ENCODE measurements around the gene TNC.

Gene TNC

DNA sequence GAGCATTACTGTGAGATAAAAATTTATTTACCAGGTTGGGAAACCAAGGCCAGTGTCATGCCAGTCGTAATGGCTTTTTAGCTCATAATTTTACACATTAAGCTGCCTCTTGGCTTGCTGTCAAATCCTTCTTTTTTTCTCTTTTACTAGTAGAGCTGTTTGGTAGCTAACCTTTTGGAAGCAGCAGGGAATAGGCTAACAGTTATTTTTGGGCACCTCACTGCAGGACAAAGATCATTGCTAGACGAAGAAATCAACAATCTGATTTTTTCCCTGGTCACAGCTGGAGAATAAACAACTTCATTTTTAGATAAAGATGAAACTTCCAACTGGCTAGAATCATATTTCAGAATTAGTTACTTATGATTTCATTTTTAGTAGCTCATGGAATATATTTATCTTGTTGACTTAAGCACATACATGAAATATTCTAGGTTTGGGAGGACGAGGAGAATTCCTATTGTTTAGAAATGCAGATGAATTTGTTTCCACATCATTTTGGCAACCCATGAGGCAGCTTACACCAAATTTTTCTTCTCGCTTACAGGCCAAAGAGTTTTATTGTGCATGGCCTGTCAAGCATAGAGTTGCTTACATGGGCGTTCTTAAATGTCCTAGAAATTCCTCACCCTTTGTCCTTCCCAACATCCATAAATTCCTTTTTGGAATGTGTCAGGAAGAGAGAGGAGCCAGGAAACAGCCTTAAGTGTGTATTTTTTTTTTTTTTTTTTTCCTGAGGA, 19.6 kb downstream of the TNC start:
- FAIRE-seq: no peak

- no peak for FAIRE-seq
Observed at GRCh38 chr9:115093520-115093919, 24.4 kb downstream of the TNC start.

DNA sequence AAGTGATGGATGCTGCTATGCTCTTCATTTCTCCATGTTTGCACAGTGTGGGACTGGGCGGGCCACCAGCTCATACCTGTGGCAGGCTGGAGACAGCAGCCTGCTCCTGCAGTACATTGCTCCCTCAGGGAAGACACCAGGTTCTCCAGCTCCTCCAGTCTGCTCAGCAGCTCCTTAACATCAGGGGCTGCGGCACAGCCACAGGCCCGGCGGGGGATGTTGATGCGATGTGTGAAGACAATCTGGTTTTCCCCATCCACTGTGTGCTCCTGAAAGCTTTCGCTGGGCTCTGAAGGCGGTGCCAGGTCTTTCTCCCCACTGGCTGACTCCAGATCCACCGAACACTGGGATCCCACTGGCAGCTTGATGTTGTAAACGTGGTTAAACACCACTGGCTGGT, 27.5 kb downstream of the TNC start:
- no peak for FAIRE-seq

DNA sequence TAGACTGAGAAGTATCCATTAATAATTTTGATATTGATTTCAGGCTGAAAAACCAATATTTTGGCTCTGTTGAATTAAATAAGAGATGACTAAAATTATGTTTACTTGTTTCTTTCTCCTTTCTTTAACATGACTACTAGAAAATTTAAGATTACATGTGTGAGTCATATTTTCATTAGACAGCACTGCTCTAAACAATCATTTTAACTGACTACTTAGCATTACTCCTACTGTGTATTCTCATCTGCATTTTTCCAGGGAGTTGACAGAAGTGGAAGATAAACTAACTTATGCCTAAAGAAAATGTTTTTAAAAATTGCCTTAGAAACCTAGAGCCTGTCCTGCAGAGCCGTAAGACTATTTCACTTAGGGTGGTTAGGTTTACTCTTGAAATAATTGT, 29.1 kb downstream of the TNC start:
- FAIRE-seq: no peak

DNA sequence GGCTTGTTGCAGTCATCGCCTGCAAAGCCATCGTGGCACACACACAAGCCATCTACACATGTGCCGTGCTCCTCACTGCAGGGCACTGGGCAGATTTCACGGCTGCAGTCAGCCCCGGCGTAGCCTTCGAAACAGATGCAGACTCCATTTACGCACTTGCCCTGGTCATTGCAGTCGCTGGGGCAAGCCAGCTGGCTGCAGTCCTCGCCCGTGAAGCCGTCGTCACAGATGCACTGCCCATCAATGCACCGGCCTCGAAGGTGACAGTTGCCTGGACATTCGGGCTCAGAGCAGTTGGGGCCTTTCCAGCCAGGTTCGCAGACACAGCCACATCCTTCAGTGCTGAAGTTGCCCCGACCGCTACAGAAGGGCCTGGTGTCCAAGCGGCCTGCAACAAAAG, 31.1 kb downstream of the TNC start:
- no peak for FAIRE-seq

DNA sequence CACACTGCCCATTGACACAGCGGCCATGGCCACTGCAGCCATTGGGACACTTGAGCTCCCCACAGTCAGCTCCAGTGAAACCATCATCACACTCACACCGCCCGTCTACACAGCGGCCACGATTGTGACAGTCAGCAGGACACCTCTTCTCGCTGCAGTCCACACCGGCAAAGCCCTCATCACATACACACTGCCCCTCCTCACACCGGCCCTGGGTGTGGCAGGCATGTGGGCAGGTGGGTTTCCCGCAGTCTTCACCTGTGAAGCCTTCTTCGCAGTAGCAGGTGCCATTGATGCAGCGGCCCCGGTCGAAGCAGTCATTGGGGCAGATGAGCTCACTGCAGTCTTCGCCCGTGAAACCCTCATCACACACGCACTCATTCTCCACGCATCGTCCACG, 31.5 kb downstream of the TNC start:
- no peak for FAIRE-seq

DNA sequence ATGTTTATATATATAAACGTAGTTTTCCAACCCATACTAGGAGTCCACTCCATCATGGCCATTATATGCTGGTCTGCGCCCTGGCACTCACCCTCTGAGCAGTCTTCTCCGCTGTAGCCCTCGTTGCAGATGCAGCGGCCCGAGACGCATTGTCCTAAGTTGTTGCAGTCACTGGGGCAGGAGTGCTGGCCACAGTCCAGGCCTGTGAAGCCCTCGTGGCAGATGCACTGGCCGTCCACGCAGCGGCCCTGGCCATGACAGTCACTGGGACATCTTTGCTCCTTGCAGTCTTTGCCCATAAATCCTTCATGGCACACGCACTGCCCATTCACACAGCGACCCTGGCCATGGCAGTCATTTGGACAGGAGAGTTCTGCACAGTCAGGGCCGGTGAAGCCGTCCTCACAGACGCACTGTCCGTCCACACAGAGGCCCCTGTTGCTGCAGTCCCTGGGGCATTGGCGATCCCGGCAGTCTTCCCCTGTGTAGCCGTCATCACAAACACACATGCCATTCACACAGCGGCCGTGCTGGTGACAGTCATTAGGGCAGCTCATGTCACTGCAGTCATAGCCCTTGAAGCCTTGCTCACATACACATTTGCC, 32.1 kb downstream of the TNC start:
- FAIRE-seq: no peak

- no peak for FAIRE-seq
Observed at GRCh38 chr9:115084709-115085108, 33.2 kb downstream of the TNC start.

- no peak for FAIRE-seq
Observed at GRCh38 chr9:115084157-115084556, 33.8 kb downstream of the TNC start.

DNA sequence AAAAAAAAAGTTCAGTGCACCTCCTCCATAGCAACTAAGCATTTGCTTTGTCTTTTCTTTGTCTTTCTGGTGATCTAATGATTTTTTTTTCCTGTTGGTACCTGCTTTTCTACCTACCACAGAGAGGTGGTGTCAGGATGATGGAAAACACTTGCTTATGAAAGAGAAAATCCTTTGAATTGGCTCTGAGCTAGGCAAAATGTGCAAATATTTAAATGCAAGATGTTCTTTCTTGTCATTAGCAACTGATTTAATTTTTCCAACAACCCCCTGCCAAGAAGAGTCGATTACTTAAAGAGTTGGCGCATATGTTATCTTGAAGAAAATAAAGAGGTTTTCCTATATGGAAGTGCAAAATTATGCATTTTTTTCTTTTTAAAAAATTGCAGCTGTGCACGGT, 37.7 kb downstream of the TNC start:
- FAIRE-seq: no peak

DNA sequence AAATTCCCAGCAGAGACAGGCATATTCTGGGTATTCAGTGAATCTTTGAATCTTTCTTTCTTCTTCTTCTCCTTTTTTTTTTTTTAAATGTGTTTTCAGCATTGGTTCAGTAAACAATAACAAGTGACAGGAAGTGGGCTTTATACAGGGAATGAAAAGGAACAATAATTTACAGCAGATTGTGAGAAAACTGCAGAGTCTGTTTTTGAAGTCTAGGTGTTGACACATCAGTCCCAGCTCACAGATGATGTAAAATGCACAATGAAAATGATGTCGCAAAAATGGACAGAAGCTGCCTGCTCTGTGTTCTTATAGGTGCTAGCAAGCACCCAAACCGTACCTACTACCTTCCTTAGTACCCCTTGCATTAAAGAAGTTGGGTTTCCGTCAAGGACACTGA, 38.8 kb downstream of the TNC start:
- no peak for FAIRE-seq

DNA sequence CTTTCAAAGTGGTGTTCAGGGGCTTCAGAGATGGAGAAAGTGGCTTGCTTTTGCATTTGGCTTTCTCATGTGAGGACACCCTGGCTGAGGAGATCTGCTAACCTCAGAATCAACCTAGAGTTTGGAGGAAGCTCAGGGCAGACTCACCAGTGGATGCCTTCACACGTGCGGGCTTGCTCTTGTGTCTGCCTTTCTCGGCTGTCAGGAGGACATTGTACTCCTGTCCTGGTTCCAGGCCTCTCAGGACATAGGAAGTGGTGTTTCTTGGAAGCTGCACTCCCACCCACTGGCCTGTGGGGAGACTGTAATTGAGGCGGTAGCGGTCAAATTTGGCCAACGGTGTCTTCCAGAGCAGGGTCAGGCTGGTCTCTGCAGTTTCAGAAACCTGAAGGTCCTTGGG, 44.5 kb downstream of the TNC start:
- FAIRE-seq: no peak

GRCh38 chr9:115071176-115071575, 46.8 kb downstream of the TNC start:
- no peak for FAIRE-seq

DNA sequence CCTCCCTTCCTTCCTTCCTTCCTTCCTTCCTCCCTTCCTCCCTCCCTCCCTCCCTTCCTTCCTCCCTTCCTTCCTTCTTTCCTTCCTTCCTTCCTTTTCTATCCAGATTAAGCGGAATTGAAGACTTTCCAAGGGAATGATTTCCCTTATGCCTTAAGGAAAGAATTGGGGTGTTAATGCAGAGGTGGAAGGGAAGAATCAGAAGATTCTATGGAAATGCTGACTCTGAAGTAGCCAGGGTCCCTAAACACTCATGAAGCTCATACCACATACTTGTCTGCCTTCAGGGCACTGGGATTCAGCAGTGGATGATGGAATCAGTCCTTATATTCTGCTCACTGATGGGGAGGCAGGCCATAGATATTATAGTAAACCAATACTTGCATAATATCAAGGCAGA, 48.2 kb downstream of the TNC start:
- FAIRE-seq: no peak

- FAIRE-seq: no peak
Observed at GRCh38 chr9:115069302-115069701, 48.7 kb downstream of the TNC start.

GRCh38 chr9:115068031-115068430, 49.9 kb downstream of the TNC start:
- no peak for FAIRE-seq

GRCh38 chr9:115063058-115063845, 54.7 kb downstream of the TNC start:
- FAIRE-seq: no peak

DNA sequence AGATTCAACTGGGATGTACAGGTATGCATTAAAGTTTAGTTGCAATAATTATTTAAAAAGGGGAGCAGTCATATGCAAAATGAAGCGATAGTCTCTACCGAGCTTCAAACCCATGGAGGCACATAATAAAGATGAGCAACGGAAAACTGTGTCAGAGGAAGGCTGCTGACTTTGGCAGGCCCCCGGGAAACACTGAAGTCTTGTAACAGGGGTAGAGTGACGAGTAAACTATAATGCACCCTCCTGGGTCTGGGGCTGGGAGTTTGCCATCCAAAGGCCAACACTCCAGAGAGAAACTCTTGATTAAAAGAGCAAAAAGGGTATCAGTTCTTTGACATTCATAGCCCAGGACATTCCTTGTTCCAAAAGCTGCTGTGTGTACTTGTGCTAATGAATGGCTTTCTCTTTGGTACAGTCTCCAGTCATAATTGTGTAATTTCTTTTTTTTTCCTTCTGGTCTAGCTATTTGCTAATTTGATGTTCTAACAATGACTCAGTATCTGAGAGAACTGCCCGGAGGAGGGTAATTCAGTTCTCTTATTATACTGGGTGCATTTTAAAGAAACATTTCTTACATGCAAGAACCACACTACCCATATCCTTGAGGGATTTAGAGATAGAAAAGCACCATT, 59.2 kb downstream of the TNC start:
- no peak for FAIRE-seq

- FAIRE-seq: no peak
Observed at GRCh38 chr9:115058175-115058574, 59.8 kb downstream of the TNC start.

DNA sequence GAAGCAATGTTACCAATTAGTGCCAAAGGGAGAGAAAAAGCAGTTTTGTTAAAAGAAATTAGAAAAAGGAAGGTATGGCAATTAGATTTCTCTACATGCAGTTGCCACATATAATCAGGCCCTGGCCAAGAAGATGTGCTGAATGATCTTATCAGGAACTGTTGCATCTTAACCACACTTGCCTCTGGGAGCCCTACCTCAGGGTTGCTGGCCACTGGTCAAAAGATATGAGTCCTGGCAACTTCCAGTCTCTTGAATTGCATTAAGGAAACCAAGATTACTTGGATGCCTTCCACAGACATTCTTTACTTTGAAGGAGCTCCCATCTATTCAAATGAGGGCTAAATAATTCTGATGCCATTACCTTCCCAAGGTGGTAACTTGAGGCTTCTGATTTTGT, 60.4 kb downstream of the TNC start:
- FAIRE-seq: no peak

- no peak for FAIRE-seq
Observed at GRCh38 chr9:115050002-115050490, 67.9 kb downstream of the TNC start.

GRCh38 chr9:115046824-115047223, 71.1 kb downstream of the TNC start:
- no peak for FAIRE-seq

DNA sequence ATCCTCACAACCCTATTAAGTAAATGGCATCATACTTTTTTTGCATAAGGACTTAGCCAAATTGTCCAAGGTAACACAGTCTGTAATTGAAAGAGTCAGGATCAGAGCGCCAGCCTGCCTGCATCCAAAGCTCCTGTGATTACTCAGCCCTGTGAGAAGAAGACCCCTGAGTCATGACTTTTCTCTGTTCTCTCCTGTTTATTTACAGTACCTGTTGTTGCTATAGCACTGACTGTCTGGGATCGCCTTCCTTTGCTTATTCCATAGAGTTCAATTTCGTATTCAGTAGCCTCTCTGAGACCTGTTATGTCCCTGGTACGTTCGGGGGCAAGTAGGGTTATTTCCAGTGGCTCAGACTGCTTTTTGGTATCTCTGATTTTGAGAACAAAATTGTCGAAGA, 71.8 kb downstream of the TNC start:
- FAIRE-seq: no peak

DNA sequence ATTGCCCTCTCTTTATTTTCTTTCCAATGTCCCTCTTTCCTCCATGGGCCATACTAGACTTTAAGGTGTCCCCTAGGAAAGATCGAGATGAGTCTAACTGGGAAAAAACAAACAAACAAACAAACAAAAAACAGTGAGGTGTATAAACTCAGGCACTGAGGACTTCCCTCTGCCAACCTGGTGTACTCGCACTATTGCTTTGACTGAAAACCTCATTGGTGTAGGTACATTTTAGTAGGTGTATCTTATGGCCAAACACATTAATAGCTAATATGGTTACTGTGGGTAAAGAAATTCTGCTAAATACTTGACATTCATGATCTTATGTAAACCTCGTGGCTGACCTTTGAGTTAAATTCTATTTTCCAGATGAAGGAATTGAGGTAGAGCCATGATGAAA, 74.3 kb downstream of the TNC start:
- FAIRE-seq: no peak
